Measurements from ENCODE around the gene TCP11X2.
"Not testable (repeated sequence)": the region's sequence is repeated elsewhere in the genome, so short reads cannot be mapped to it uniquely, and the experiment has no call there.

TCP11X2 gene

DNA sequence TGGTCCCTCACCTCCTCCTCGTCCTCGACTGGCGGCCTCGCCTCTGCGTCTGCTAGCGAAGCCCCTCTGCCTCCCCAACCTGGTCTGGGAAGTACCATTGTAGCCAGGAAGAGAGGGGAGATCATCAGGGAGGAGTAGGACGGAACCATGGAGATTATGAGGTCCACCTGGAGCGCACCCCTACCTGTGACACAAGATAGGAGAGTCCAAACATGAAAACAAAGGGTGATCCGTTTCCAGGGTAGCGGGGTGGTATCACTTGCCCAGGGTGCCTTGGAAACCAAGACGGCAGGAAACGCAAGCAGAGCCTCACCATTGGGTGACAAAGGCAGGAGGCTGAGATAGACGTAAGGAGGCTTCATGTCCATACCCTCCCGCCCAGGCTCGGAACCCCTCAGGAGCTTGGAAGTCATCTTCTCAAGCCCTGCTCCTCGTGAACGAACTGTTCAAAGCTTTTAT lies at the start of gene TCP11X2:
Gene TCP11X2, minus strand, starts transcription at position 51 of the 459 bp plus-strand sequence.
- H3K36me3 ChIP-seq (ENCODE audit: control insufficient read depth in 2 of 2, insufficient read depth in 2 of 2, low read length in 2 of 2); H3K9ac ChIP-seq (ENCODE audit: low read length in 2 of 2); H3K27me3 ChIP-seq (ENCODE audit: control insufficient read depth in 1 of 2, insufficient read depth in 2 of 2, low read length in 2 of 2); H3K9me3 ChIP-seq (ENCODE audit: control insufficient read depth in 2 of 2, low read length in 2 of 2); H3K27ac ChIP-seq (ENCODE audit: low read length); H3K4me1 ChIP-seq (ENCODE audit: control insufficient read depth, insufficient read depth, low read length); H3K4me3 ChIP-seq (ENCODE audit: low read length in 2 of 2): not testable (repeated sequence)

GRCh38 chrX:102517326-102517725 lies 45.7 kb upstream of the TCP11X2 start:
- H3K4me1 ChIP-seq (ENCODE audit: control insufficient read depth, insufficient read depth, low read length): no peaks in the 10 kb centered on the region
- H3K27me3 ChIP-seq (ENCODE audit: control insufficient read depth in 1 of 2, insufficient read depth in 2 of 2, low read length in 2 of 2): peaks cover 8 to 11% of the 10 kb centered on the region in 2 donors
- no peaks in the 10 kb centered on the region for H3K9me3 ChIP-seq (ENCODE audit: control insufficient read depth in 2 of 2, low read length in 2 of 2)
- no peak overlapping the region for H3K27ac ChIP-seq (ENCODE audit: low read length)
- H3K9ac ChIP-seq (ENCODE audit: low read length in 2 of 2): no peak overlapping the region
- no peaks in the 10 kb centered on the region for H3K36me3 ChIP-seq (ENCODE audit: control insufficient read depth in 2 of 2, insufficient read depth in 2 of 2, low read length in 2 of 2)
- H3K4me3 ChIP-seq (ENCODE audit: low read length in 2 of 2): no peak overlapping the region

DNA sequence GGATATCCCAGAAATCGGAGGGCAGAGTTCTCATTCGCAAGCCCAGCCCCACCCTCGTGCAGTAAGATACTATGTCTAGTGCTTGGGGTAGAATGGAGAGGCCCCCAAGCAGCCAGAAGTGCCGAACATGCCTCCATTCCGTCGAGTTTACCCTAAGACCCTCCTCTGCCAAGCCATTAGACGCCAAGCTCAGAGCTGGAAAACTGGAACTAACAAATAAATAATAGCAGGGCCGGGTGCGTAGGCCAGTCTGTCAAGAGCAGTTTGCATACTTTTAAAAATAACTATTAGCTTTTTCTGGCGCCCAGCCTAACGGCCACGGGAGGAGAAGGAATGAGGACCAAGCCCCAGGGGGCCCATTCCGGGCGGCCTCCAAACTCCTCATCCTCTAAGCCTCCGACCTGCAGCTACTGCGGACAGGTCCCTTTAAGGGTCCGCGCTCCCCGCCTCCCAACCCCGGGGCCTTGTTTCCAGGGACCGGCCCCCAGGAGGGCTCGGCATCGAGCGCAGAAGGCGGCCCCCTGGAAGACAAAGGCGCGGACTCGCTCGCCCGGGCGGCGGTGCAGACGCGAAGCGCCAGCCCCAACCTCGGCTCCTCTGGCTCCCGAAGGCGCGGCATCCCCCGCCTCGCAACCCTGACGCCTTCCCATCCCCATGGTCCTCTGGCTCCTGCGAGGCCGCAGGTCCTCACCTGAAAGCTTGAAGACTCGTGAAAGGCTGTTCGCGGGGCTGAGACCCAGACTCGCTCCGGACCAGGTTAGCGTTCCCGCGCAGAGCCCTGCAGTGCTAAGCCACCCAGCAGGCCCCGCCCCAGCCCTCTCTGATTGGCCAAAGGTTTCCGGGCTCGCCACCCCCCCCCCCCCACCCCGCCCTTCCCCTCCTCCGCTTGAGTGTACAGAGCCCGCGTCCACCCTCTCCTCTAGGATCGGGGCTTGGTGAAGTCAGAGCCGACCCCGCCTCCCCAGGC lies 44.6 kb upstream of the TCP11X2 start, which contains the start of gene TMSB15A:
Gene TMSB15A, minus strand, starts transcription at position 765 of the 967 bp plus-strand sequence.
- Histone ChIP-seq H3K9ac (ENCODE audit: low read length in 2 of 2) (no peak within 1 kb of the TSS), H3K9me3 (ENCODE audit: control insufficient read depth in 2 of 2, low read length in 2 of 2) (no peaks in the 10 kb centered on the region), H3K4me3 (ENCODE audit: low read length in 2 of 2) (peak within 1 kb of the TSS; percentile 19 to 68), H3K27ac (ENCODE audit: low read length) (no peak within 1 kb of the TSS), H3K4me1 (ENCODE audit: control insufficient read depth, insufficient read depth, low read length) (no peaks in the 10 kb centered on the region), H3K27me3 (ENCODE audit: control insufficient read depth in 1 of 2, insufficient read depth in 2 of 2, low read length in 2 of 2) (peaks cover 10 to 11% of the 10 kb centered on the region in 2 donors), H3K36me3 (ENCODE audit: control insufficient read depth in 2 of 2, insufficient read depth in 2 of 2, low read length in 2 of 2) (no peaks in the 10 kb centered on the region)

DNA sequence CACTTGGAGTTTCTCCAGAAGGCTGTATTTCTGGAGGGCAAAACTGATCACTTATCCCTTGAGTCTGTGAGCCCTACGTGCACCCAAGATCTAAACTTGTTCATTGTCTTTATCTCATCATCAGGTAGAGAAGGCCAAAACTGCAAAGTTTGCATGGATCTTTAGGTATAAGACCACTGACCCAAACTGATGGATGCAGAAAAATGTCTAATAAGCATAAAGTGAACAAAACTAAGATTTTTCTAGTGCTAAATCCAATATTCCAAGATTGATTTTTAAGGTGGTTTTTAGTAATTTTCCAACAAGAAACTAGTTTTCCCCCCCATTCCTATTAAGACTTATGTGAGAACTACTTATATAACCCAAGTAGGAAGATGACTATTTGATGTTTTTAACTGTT lies 42.9 kb upstream of the TCP11X2 start:
- Histone ChIP-seq H3K9me3 (ENCODE audit: control insufficient read depth in 2 of 2, low read length in 2 of 2) (no peaks in the 10 kb centered on the region), H3K4me1 (ENCODE audit: control insufficient read depth, insufficient read depth, low read length) (no peaks in the 10 kb centered on the region), H3K9ac (ENCODE audit: low read length in 2 of 2) (no peak overlapping the region), H3K36me3 (ENCODE audit: control insufficient read depth in 2 of 2, insufficient read depth in 2 of 2, low read length in 2 of 2) (no peaks in the 10 kb centered on the region), H3K4me3 (ENCODE audit: low read length in 2 of 2) (no peak overlapping the region), H3K27me3 (ENCODE audit: control insufficient read depth in 1 of 2, insufficient read depth in 2 of 2, low read length in 2 of 2) (peaks cover 8 to 10% of the 10 kb centered on the region in 2 donors), H3K27ac (ENCODE audit: low read length) (no peak overlapping the region)

- no peak overlapping the region for H3K9ac ChIP-seq (ENCODE audit: low read length in 2 of 2)
- H3K4me3 ChIP-seq (ENCODE audit: low read length in 2 of 2): no peak overlapping the region
- H3K4me1 ChIP-seq (ENCODE audit: control insufficient read depth, insufficient read depth, low read length): no peaks in the 10 kb centered on the region
- no peaks in the 10 kb centered on the region for H3K9me3 ChIP-seq (ENCODE audit: control insufficient read depth in 2 of 2, low read length in 2 of 2)
- H3K27me3 ChIP-seq (ENCODE audit: control insufficient read depth in 1 of 2, insufficient read depth in 2 of 2, low read length in 2 of 2): peaks cover 0 to 17% of the 10 kb centered on the region in 2 donors
- no peak overlapping the region for H3K27ac ChIP-seq (ENCODE audit: low read length)
- H3K36me3 ChIP-seq (ENCODE audit: control insufficient read depth in 2 of 2, insufficient read depth in 2 of 2, low read length in 2 of 2): no peaks in the 10 kb centered on the region
These were observed 27.1 kb upstream of the TCP11X2 start for GRCh38 chrX:102498732-102499131.

DNA sequence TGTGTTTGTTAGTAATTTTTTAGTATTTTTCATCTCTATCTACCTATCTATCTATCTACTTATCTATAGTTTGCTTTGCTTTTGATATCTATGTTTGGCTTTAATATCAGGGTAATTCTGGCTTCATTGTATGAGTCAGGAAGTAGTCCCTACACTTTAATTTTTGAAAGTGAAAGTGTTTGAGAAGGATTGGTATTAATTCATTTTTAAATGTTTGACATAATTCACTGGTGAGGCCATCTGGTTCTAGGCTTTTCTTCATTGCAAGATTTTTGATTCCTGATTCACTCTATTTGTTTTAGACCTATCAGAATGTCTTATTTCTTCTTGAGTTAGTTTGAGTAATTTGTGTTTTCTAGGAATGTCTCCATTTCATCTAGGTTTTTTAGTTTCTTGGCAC lies 20.2 kb upstream of the TCP11X2 start:
- H3K9ac ChIP-seq (ENCODE audit: low read length in 2 of 2): no peak overlapping the region
- peaks cover 0 to 12% of the 10 kb centered on the region in 2 donors for H3K27me3 ChIP-seq (ENCODE audit: control insufficient read depth in 1 of 2, insufficient read depth in 2 of 2, low read length in 2 of 2)
- H3K4me1 ChIP-seq (ENCODE audit: control insufficient read depth, insufficient read depth, low read length): no peaks in the 10 kb centered on the region
- H3K36me3 ChIP-seq (ENCODE audit: control insufficient read depth in 2 of 2, insufficient read depth in 2 of 2, low read length in 2 of 2): no peaks in the 10 kb centered on the region
- no peak overlapping the region for H3K27ac ChIP-seq (ENCODE audit: low read length)
- no peaks in the 10 kb centered on the region for H3K9me3 ChIP-seq (ENCODE audit: control insufficient read depth in 2 of 2, low read length in 2 of 2)
- no peak overlapping the region for H3K4me3 ChIP-seq (ENCODE audit: low read length in 2 of 2)

DNA sequence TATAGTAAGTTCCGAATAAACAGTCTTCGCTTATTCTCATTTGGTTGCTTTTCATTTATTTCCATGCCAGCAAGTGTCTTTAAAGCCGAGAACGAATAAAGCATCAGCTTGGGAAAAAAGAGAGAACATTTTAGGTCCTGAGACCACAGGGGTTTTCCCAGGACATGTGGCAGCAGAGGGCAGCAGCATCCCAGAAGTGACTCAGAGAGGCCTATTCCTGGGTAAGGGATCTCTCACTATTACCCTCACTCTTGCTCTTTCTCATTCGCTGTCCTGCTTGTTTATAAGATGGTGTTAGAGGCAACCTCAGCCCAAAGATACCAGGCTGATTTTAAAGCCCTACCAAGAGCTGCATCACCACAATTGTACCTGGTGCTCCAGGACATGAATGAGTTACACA lies 7.2 kb upstream of the TCP11X2 start:
- not testable (repeated sequence) for H3K27me3 ChIP-seq (ENCODE audit: control insufficient read depth in 1 of 2, insufficient read depth in 2 of 2, low read length in 2 of 2); H3K9me3 ChIP-seq (ENCODE audit: control insufficient read depth in 2 of 2, low read length in 2 of 2); H3K4me3 ChIP-seq (ENCODE audit: low read length in 2 of 2); H3K4me1 ChIP-seq (ENCODE audit: control insufficient read depth, insufficient read depth, low read length); H3K27ac ChIP-seq (ENCODE audit: low read length); H3K9ac ChIP-seq (ENCODE audit: low read length in 2 of 2); H3K36me3 ChIP-seq (ENCODE audit: control insufficient read depth in 2 of 2, insufficient read depth in 2 of 2, low read length in 2 of 2)

DNA sequence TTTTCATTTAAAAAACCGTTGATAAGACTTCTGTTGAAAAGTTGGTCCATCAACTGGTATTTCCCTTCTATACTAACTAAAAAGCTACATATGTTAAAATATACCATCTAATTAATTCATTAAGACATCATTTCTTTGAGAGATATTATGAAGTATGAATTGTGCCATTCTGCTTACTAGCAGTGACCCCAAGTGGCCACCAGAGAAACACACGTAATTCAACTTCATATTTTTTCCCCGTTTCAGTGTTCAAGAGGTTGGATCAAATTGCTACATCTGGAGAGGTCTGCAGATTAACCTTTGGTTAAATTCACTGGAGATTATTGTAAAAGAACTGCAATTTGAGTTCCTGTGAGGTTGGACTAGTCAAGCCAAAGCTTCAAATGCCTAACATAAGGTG lies 1.4 kb downstream of the TCP11X2 start:
- not testable (repeated sequence) for H3K36me3 ChIP-seq (ENCODE audit: control insufficient read depth in 2 of 2, insufficient read depth in 2 of 2, low read length in 2 of 2); H3K27ac ChIP-seq (ENCODE audit: low read length); H3K9me3 ChIP-seq (ENCODE audit: control insufficient read depth in 2 of 2, low read length in 2 of 2); H3K27me3 ChIP-seq (ENCODE audit: control insufficient read depth in 1 of 2, insufficient read depth in 2 of 2, low read length in 2 of 2); H3K4me1 ChIP-seq (ENCODE audit: control insufficient read depth, insufficient read depth, low read length); H3K9ac ChIP-seq (ENCODE audit: low read length in 2 of 2); H3K4me3 ChIP-seq (ENCODE audit: low read length in 2 of 2)

DNA sequence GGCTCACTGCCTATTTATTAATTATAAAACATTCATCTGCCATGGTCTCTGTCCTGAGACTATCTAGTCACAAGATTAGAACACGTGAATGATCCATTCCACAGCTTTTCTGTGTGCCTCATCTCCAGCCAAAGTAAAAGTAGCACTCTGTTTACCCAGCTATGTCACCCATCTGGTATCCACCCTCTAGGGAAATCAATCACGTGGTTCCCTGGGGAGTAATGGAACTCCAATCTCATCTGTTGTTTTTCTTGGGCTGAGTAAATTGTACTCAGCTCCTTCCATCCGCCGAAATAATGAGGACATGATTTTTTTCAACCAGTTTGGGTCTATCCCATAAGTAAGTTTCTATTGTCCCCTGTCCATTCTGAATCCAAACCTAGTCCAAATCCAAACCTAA lies 13.0 kb downstream of the TCP11X2 start:
- not testable (repeated sequence) for H3K9ac ChIP-seq (ENCODE audit: low read length in 2 of 2); H3K4me3 ChIP-seq (ENCODE audit: low read length in 2 of 2); H3K36me3 ChIP-seq (ENCODE audit: control insufficient read depth in 2 of 2, insufficient read depth in 2 of 2, low read length in 2 of 2); H3K27ac ChIP-seq (ENCODE audit: low read length); H3K4me1 ChIP-seq (ENCODE audit: control insufficient read depth, insufficient read depth, low read length); H3K9me3 ChIP-seq (ENCODE audit: control insufficient read depth in 2 of 2, low read length in 2 of 2); H3K27me3 ChIP-seq (ENCODE audit: control insufficient read depth in 1 of 2, insufficient read depth in 2 of 2, low read length in 2 of 2)

DNA sequence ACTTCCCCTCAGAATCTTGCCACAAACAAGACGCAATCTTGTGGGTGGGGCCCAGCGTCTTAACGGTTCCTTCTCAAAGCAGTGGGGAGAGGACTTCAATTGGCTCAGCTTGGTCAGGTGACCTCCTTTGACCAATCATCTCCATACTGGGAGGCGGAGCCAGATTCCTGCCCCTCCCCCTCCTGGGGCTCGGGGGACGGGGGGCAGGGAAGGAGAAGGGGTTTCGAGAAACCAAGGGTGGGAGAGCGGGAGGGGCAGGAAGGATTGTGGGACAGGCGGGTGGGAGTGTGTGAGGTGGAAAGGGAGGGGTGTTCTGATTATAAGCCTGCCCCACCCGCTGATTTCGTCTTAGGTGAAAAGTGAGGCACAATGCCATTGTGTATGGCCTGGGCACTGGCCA lies 31.7 kb downstream of the TCP11X2 start, which contains the start of gene NXF2B:
Gene NXF2B, minus strand, starts transcription at position 101 of the 400 bp plus-strand sequence. CDS start 59,972 bp downstream, outside the sequence.
- not testable (repeated sequence) for H3K27ac ChIP-seq (ENCODE audit: low read length); H3K36me3 ChIP-seq (ENCODE audit: control insufficient read depth in 2 of 2, insufficient read depth in 2 of 2, low read length in 2 of 2); H3K27me3 ChIP-seq (ENCODE audit: control insufficient read depth in 1 of 2, insufficient read depth in 2 of 2, low read length in 2 of 2); H3K4me3 ChIP-seq (ENCODE audit: low read length in 2 of 2); H3K4me1 ChIP-seq (ENCODE audit: control insufficient read depth, insufficient read depth, low read length); H3K9me3 ChIP-seq (ENCODE audit: control insufficient read depth in 2 of 2, low read length in 2 of 2); H3K9ac ChIP-seq (ENCODE audit: low read length in 2 of 2)

DNA sequence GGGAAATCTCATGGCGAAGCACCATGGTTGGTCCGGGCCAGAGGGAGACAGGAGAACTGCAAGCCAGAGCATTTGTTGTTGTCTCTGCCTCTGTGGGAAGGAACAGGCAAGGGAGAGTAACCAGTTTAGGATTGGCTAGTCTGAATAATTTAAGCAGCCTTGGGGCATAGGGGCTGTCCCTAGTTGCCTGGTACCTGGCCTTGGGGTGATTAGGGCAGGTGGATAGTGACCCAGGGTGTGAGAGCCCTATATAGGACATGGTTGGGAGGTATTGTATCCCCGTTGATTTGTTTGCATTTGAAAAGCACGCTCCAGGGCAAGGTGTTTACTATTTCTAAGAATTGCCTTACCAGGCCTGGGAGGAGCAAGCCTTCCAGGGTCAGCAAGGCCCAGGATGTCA lies 57.1 kb downstream of the TCP11X2 start:
- H3K27me3 ChIP-seq (ENCODE audit: control insufficient read depth in 1 of 2, insufficient read depth in 2 of 2, low read length in 2 of 2); H3K9ac ChIP-seq (ENCODE audit: low read length in 2 of 2); H3K27ac ChIP-seq (ENCODE audit: low read length); H3K4me3 ChIP-seq (ENCODE audit: low read length in 2 of 2); H3K4me1 ChIP-seq (ENCODE audit: control insufficient read depth, insufficient read depth, low read length); H3K36me3 ChIP-seq (ENCODE audit: control insufficient read depth in 2 of 2, insufficient read depth in 2 of 2, low read length in 2 of 2); H3K9me3 ChIP-seq (ENCODE audit: control insufficient read depth in 2 of 2, low read length in 2 of 2): not testable (repeated sequence)

Measured in stomach smooth muscle (tissue), 2 donors.